Spleen (tissue), 11 donors: Measurements from ENCODE around the gene HHLA2. TPM values are rescaled to one million over a fixed set of nuclear protein-coding genes. Genes with fewer than 3 reads are reported as not detected.

Experiments
- DNase-seq: peaks from one replicate; pipeline ENCODE4 v3.0.0-alpha.2; 2020
- H3K27ac ChIP-seq, 8 donors: fragments of 200-600 bp; sonication (generic) in 7 of 8; 1 replicate in 4 of 8; 2 replicates in 4 of 8; pipeline versions ENCODE4 v1.5.0 to v1.8.0; 2016 to 2021; ENCODE audit warnings: inconsistent platforms in 4 of 8, mild to moderate bottlenecking in 4 of 8, moderate library complexity in 1 of 8
- H3K27me3 ChIP-seq, 7 donors: fragments of 200-600 bp; sonication (generic) in 6 of 7; replicated peaks in 1 of 7; 1 replicate in 4 of 7; 2 replicates in 3 of 7; pipeline versions ENCODE4 v1.5.0 to v1.8.0; 2016 to 2021; ENCODE audit warnings: inconsistent platforms in 3 of 7, mild to moderate bottlenecking in 1 of 7
- H3K36me3 ChIP-seq, 6 donors: fragments of 200-600 bp; sonication (generic) in 5 of 6; 1 replicate in 4 of 6; 2 replicates in 2 of 6; pipeline versions ENCODE4 v1.5.0 to v1.8.0; 2016 to 2021; ENCODE audit warnings: inconsistent platforms in 2 of 6
- H3K4me1 ChIP-seq, 6 donors: fragments of 200-600 bp; sonication (generic) in 5 of 6; 1 replicate in 3 of 6; 2 replicates in 3 of 6; pipeline versions ENCODE4 v1.5.0 to v1.8.0; 2016 to 2021; ENCODE audit warnings: inconsistent platforms in 3 of 6
- H3K4me3 ChIP-seq, 8 donors: fragments of 200-600 bp; sonication (generic) in 7 of 8; 1 replicate in 4 of 8; 2 replicates in 4 of 8; pipeline versions ENCODE4 v1.5.0 to v1.8.0; 2016 to 2021; ENCODE audit warnings: inconsistent platforms in 4 of 8, mild to moderate bottlenecking in 4 of 8, moderate library complexity in 2 of 8
- H3K9me3 ChIP-seq, 8 donors: fragments of 200-600 bp; sonication (generic) in 7 of 8; 1 replicate in 4 of 8; 2 replicates in 4 of 8; pipeline versions ENCODE4 v1.5.0 to v1.8.0; 2016 to 2021; ENCODE audit warnings: inconsistent platforms in 4 of 8
- POLR2A ChIP-seq, 3 donors: fragments of 450-650 bp; IDR thresholded peaks; one replicate each; pipeline ENCODE4 v1.5.1; 2017; ENCODE audit warnings: antibody characterized with exemption in 3 of 3, mild to moderate bottlenecking in 1 of 3
- POLR2AphosphoS5 ChIP-seq, 3 donors: sonication (generic); formaldehyde crosslinking; IDR thresholded peaks; one replicate each; pipeline ENCODE4 v1.5.1; 2017; ENCODE audit warnings: antibody characterized with exemption in 3 of 3
- WGBS, 5 donors: extraction: QIAGEN DNeasy Blood & Tissue Kit in 3 of 5; methylation state at CpG; one replicate each; pipeline versions ENCODE4 v1.1.5 to v1.1.7; 2013 to 2018; 5-methylcytosine and 5-hydroxymethylcytosine counted together
- intact Hi-C: fragments of 100-400 bp; cut with DNase I; formaldehyde crosslinking; loops from one replicate; pipeline ENCODE4 v1.15.0; 2023; ENCODE audit warnings: low total_unique reads
- polyA plus RNA-seq, 3 donors: library from polyadenylated mRNA; stranded (reverse); fragments of 200-250 nt; gene quantifications; one replicate each; pipeline ENCODE4 v1.2.1, GENCODE V29; 2013
- total RNA-seq, 7 donors: library from RNA; depleted of rRNA in 3 of 7; stranded (reverse); fragments of >200 nt in 3 of 7; fragmentation: NEBNext Ultra II Directional in 4 of 7; extraction: Animal tissue kit (Norgen Biotek cat#: 25700) in 4 of 7; gene quantifications; one replicate each; pipeline versions ENCODE4 v1.1.0 to v1.2.1, GENCODE V29; 2016 to 2021
- TF ChIP-seq, protein P1 (sequence below), 11 experiments: fragments of 200-600 bp in 7 of 11; fragments of 450-650 bp in 4 of 11; sonication (generic) in 4 of 11; IDR thresholded peaks in 8 of 11; conservative IDR thresholded peaks in 3 of 11; 1 replicate in 7 of 11; 2 replicates in 4 of 11; pipeline versions ENCODE4 v1.4.0 to v1.8.0; 2016 to 2021; ENCODE audit warnings: antibody characterized with exemption in 11 of 11, inconsistent platforms in 4 of 11, mild to moderate bottlenecking in 1 of 11
- donor health status: healthy with polysubstance abuse.
- donor health status: DM: no; HTN: no; CAD: no; lungs with moderate emphysema.
- donor health status: DM: no; HTN: no; CAD: no.
- donor health status: Bipolar disorder and iron deficiency.
- donor health status: healthy.
- donor health status: DM: no; HTN: no; CAD: no.
- donor health status: DM: yes; HTN: yes; CAD: no.

HHLA2 gene
- total and polyA plus RNA-seq, 10 donors, result 0.09 to 0.43 (median 0.18) TPM; not detected in 4

DNA sequence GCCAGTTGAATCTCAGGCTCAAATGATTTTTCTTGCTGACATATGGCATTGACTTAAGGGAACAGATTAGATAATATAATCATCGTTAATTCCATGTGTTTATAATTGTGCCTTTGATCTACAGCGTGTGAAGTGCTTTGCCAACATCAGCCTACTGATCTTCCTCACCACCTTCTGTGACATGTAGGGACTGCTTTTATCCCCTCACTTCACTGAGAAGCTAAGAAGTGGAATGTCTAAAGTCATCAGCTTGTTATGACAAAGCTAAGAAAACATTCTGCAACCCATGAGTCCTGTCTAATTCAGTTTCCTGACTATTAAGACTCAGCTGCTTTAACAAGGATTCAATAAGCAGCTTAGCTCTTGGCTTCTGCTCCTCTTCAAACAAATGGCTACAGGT is 108.0 kb downstream of the HHLA2 start:
- intact Hi-C loops, result no loop called here
- Histone ChIP-seq H3K4me1 (peaks cover 0 to 27% (median 3%) of the 10 kb centered on the region in 6 donors), H3K36me3 (no peaks in the 10 kb centered on the region), H3K9me3 (peaks cover 0 to 6% (median 0%) of the 10 kb centered on the region in 8 donors), H3K4me3 (no peak overlapping the region), H3K27me3 (no peaks in the 10 kb centered on the region), H3K27ac (no peak overlapping the region)
- TF ChIP-seq, protein P1, sequence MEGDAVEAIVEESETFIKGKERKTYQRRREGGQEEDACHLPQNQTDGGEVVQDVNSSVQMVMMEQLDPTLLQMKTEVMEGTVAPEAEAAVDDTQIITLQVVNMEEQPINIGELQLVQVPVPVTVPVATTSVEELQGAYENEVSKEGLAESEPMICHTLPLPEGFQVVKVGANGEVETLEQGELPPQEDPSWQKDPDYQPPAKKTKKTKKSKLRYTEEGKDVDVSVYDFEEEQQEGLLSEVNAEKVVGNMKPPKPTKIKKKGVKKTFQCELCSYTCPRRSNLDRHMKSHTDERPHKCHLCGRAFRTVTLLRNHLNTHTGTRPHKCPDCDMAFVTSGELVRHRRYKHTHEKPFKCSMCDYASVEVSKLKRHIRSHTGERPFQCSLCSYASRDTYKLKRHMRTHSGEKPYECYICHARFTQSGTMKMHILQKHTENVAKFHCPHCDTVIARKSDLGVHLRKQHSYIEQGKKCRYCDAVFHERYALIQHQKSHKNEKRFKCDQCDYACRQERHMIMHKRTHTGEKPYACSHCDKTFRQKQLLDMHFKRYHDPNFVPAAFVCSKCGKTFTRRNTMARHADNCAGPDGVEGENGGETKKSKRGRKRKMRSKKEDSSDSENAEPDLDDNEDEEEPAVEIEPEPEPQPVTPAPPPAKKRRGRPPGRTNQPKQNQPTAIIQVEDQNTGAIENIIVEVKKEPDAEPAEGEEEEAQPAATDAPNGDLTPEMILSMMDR (IDR thresholded peaks at IDR 0.05 in 8 of 11, conservative IDR thresholded peaks at IDR 0.05 in 3 of 11), result no peak
- TF ChIP-seq POLR2AphosphoS5 (IDR thresholded peaks at IDR 0.05) (no peak), POLR2A (IDR thresholded peaks at IDR 0.05) (no peak)
- 63 to 87% (median 70%) methylated on average over 2 of the region's 2 CpGs for WGBS, 5 donors
- DNase-seq, result no peak

DNA sequence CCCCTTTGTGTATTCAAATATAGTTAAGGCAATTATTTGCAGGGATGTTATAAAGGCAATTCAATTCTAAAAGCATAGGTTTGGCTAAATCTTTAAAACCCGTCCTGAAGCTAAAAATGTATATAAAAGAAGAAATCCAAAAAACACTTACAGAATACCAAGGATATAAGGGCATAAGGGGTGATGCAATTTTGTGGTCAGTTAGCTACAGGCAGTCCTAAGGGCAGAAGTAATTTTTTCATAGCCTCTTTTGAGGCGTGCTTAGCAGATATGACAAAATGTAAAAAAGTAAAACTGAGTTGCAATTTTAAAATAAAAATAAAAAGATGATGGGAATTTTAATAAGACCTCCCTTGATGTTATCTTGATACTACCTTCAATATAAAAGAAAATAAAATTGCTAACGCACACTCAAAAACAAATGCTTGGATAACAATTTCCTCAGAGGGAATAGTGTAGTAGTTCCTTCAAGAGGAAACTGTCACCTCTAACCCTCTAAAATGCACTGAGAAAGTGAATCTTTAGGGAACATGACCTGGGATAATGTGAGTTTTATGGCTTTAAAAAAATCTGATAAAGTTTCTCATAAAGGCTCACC is 109.8 kb downstream of the HHLA2 start:
- WGBS, 5 donors, result 43 to 80% (median 61%) methylated on average over 3 of the region's 3 CpGs
- peaks cover 0 to 27% (median 3%) of the 10 kb centered on the region in 6 donors for H3K4me1 ChIP-seq
- intact Hi-C loops, result no loop called here

DNA sequence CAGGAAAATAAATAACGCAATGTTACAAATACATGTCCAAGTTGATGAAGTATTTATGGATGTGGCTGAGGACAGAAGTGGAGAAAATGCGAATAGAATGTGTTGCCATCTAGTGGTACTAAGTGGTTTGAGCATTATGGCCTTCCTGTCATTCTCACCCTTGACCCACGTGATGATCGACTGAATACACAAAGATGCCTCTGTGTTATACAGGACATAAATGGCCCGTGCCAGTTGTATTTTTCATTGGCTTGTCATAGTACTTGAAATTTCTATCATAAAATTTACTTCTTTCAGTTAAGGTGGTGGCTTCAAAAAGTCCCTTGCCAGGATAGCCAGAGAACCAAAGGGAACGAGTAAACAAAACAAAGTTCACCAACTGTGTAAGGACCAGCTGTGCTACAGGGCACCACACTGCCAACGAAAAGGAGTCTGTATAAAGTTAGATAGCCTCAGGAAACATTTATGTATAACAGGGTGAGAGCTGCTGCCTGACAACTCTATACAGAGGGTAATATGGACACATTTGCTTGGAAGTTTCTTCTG is 110.4 kb downstream of the HHLA2 start:
- DNase-seq, result no peak
- H3K4me1 ChIP-seq, result peaks cover 0 to 27% (median 3%) of the 10 kb centered on the region in 6 donors

More for the DNA sequence above, 109.8 kb downstream of the HHLA2 start:
- no peaks in the 10 kb centered on the region for H3K27me3 ChIP-seq
- TF ChIP-seq POLR2A (IDR thresholded peaks at IDR 0.05) (no peak), POLR2AphosphoS5 (IDR thresholded peaks at IDR 0.05) (no peak)
- TF ChIP-seq, protein P1 (IDR thresholded peaks at IDR 0.05 in 8 of 11, conservative IDR thresholded peaks at IDR 0.05 in 3 of 11), result no peak
- H3K9me3 ChIP-seq, result no peaks in the 10 kb centered on the region
- H3K4me3 ChIP-seq, result no peak overlapping the region
- no peak for DNase-seq
- H3K27ac ChIP-seq, result no peak overlapping the region
- H3K36me3 ChIP-seq, result no peaks in the 10 kb centered on the region

DNA sequence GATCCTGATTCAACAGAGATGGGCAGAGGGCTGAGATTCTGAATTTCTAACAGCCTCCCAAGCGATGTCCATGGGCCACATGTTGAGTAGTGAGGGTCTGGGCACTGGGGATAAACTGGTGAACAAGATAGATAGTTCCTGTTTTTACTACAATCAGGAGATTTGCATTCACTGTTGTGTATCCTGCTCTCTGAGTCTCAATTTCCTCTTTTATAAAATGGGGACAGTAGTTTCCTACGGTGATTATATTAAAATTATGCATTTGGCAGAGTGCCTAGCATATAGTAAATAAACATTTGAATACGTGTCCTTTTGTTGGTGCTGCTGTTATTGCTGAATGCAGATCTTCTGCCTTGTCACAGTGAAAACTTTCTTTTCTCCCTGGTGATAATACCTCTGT is 111.5 kb downstream of the HHLA2 start:
- no peaks in the 10 kb centered on the region for H3K36me3 ChIP-seq
- no peak for TF ChIP-seq POLR2A (IDR thresholded peaks at IDR 0.05)
- TF ChIP-seq POLR2AphosphoS5 (IDR thresholded peaks at IDR 0.05), result no peak
- TF ChIP-seq, protein P1 (IDR thresholded peaks at IDR 0.05 in 8 of 11, conservative IDR thresholded peaks at IDR 0.05 in 3 of 11), result no peak
- no peak for DNase-seq
- H3K9me3 ChIP-seq, result no peaks in the 10 kb centered on the region
- H3K4me3 ChIP-seq, result no peak overlapping the region
- peaks cover 0 to 27% (median 3%) of the 10 kb centered on the region in 6 donors for H3K4me1 ChIP-seq
- no peaks in the 10 kb centered on the region for H3K27me3 ChIP-seq
- H3K27ac ChIP-seq, result peak overlapping the region in 2 of 8 donors; percentile 1 to 41
- intact Hi-C loops, result no loop called here
- WGBS, 5 donors, result 22 to 27% (median 25%) methylated on average over 3 of the region's 3 CpGs

More for the DNA sequence above, 110.4 kb downstream of the HHLA2 start:
- H3K27ac ChIP-seq, result peak overlapping the region in 2 of 8 donors; percentile 1 to 41
- TF ChIP-seq, protein P1 (IDR thresholded peaks at IDR 0.05 in 8 of 11, conservative IDR thresholded peaks at IDR 0.05 in 3 of 11), result peak in 10 of 11 experiments; percentile 21 to 89 (median 64)
- TF ChIP-seq POLR2AphosphoS5 (IDR thresholded peaks at IDR 0.05), result no peak
- TF ChIP-seq POLR2A (IDR thresholded peaks at IDR 0.05), result no peak
- WGBS, 5 donors, result 16 to 73% (median 51%) methylated on average over 7 of the region's 7 CpGs
- no peak overlapping the region for H3K4me3 ChIP-seq
- intact Hi-C loops, result no loop called here
- no peaks in the 10 kb centered on the region for H3K27me3 ChIP-seq
- no peaks in the 10 kb centered on the region for H3K36me3 ChIP-seq
- H3K9me3 ChIP-seq, result no peaks in the 10 kb centered on the region
